Measurements from ENCODE around the gene PSMD7. TPM values are rescaled to one million over a fixed set of nuclear protein-coding genes. Genes with fewer than 3 reads are reported as not detected.

Gene PSMD7
- total RNA-seq, 1 donor, result 76.9 TPM

GRCh38 chr16:74279266-74279665 is 17.3 kb upstream of the PSMD7 start:
- DNase-seq (ENCODE audit: low read depth), result no peak
- no peak overlapping the region for H3K4me3 ChIP-seq (ENCODE audit: low read depth, low read length)
- TF ChIP-seq CTCF (IDR thresholded peaks at IDR 0.05; ENCODE audit: insufficient read depth, low read depth, low read length), result no peak

GRCh38 chr16:74279805-74280204 is 16.8 kb upstream of the PSMD7 start:
- H3K4me3 ChIP-seq (ENCODE audit: low read depth, low read length), result no peak overlapping the region
- no peak for TF ChIP-seq CTCF (IDR thresholded peaks at IDR 0.05; ENCODE audit: insufficient read depth, low read depth, low read length)
- DNase-seq (ENCODE audit: low read depth), result no peak

- TF ChIP-seq CTCF (IDR thresholded peaks at IDR 0.05; ENCODE audit: insufficient read depth, low read depth, low read length), result no peak
- no peak for DNase-seq (ENCODE audit: low read depth)
- no peak overlapping the region for H3K4me3 ChIP-seq (ENCODE audit: low read depth, low read length)
These were observed 16.2 kb upstream of the PSMD7 start for GRCh38 chr16:74280448-74280847.

- DNase-seq (ENCODE audit: low read depth), result no peak
These were observed 15.3 kb upstream of the PSMD7 start for GRCh38 chr16:74281300-74281699.

GRCh38 chr16:74283716-74284115 is 12.9 kb upstream of the PSMD7 start:
- no peak overlapping the region for H3K4me3 ChIP-seq (ENCODE audit: low read depth, low read length)
- no peak for TF ChIP-seq CTCF (IDR thresholded peaks at IDR 0.05; ENCODE audit: insufficient read depth, low read depth, low read length)
- DNase-seq (ENCODE audit: low read depth), result no peak

More at GRCh38 chr16:74281300-74281699, 15.3 kb upstream of the PSMD7 start:
- TF ChIP-seq CTCF (IDR thresholded peaks at IDR 0.05; ENCODE audit: insufficient read depth, low read depth, low read length), result no peak
- H3K4me3 ChIP-seq (ENCODE audit: low read depth, low read length), result no peak overlapping the region

- H3K4me3 ChIP-seq (ENCODE audit: low read depth, low read length), result no peak overlapping the region
- TF ChIP-seq CTCF (IDR thresholded peaks at IDR 0.05; ENCODE audit: insufficient read depth, low read depth, low read length), result no peak
- no peak for DNase-seq (ENCODE audit: low read depth)
These were observed 8.5 kb upstream of the PSMD7 start for GRCh38 chr16:74288065-74288464.

GRCh38 chr16:74290356-74290755 is 6.3 kb upstream of the PSMD7 start:
- TF ChIP-seq CTCF (IDR thresholded peaks at IDR 0.05; ENCODE audit: insufficient read depth, low read depth, low read length), result no peak

More at GRCh38 chr16:74290356-74290755, 6.3 kb upstream of the PSMD7 start:
- H3K4me3 ChIP-seq (ENCODE audit: low read depth, low read length), result no peak overlapping the region
- no peak for DNase-seq (ENCODE audit: low read depth)

All from fibroblast of villous mesenchyme (primary cell).